ENCODE results near the gene NAT8L. TPM values are rescaled to one million over a fixed set of nuclear protein-coding genes. Genes with fewer than 3 reads are reported as not detected.

The NAT8L gene
- polyA plus RNA-seq, 3 donors: 0.01 TPM; not detected in 2

- 94% methylated on average over 10 of the region's 11 CpGs for WGBS (ENCODE audit: insufficient coverage)
- Mint-ChIP-seq H3K27me3 (ENCODE audit: low read depth in 3 of 3) (peaks cover 16 to 43% (median 21%) of the 10 kb centered on the region in 3 donors), H3K27ac (no peak overlapping the region), H3K4me3 (no peak overlapping the region), H3K9me3 (peaks cover 0 to 8% (median under 1%) of the 10 kb centered on the region in 7 donors), H3K36me3 (no peaks in the 10 kb centered on the region), H3K4me1 (peaks cover 2% of the 10 kb centered on the region)
- H3K27ac ChIP-seq (ENCODE audit: low read depth in 1 of 2, low read length in 2 of 2): no peak overlapping the region
- no peak overlapping the region for H3K4me2 ChIP-seq (replicated peaks; ENCODE audit: extremely low read depth, low read length, poor library complexity, severe bottlenecking)
- peaks cover 0 to 4% of the 10 kb centered on the region in 2 donors for H3K9me3 ChIP-seq (replicated peaks in 1 of 2; ENCODE audit: control insufficient read depth in 1 of 2, insufficient read depth in 1 of 2, low read length in 2 of 2)
- no peaks in the 10 kb centered on the region for H3K36me3 ChIP-seq (replicated peaks in 1 of 2; ENCODE audit: control insufficient read depth in 1 of 2, insufficient read depth in 2 of 2, low read length in 2 of 2)
- TF ChIP-seq CTCF (IDR thresholded peaks at IDR 0.05): no peak
- H3K79me2 ChIP-seq (ENCODE audit: insufficient read depth, low read length): no peaks in the 10 kb centered on the region
- intact Hi-C loops (cut with micrococcal nuclease): no loop called here
- H2AFZ ChIP-seq (ENCODE audit: insufficient read depth, low read depth, low read length, poor library complexity, severe bottlenecking): no peak overlapping the region
- H3K27me3 ChIP-seq (ENCODE audit: control insufficient read depth in 2 of 2, insufficient read depth in 2 of 2, low read length in 2 of 2): peaks cover 12 to 25% of the 10 kb centered on the region in 2 donors
- no peak for DNase-seq
- no peak overlapping the region for H3K4me3 ChIP-seq (replicated peaks in 1 of 3; ENCODE audit: low read depth in 2 of 3, low read length in 3 of 3)
- H3K4me1 ChIP-seq (ENCODE audit: control insufficient read depth in 1 of 2, insufficient read depth in 2 of 2, low read length in 2 of 2): peaks cover 3 to 13% of the 10 kb centered on the region in 2 donors
- no peak overlapping the region for H3K9ac ChIP-seq (ENCODE audit: insufficient read depth, low read length, poor library complexity, severe bottlenecking)
- H4K20me1 ChIP-seq (ENCODE audit: insufficient read depth, low read length): no peaks in the 10 kb centered on the region
Measured at GRCh38 chr4:2062168-2062807, 3.2 kb downstream of the NAT8L start.

DNA sequence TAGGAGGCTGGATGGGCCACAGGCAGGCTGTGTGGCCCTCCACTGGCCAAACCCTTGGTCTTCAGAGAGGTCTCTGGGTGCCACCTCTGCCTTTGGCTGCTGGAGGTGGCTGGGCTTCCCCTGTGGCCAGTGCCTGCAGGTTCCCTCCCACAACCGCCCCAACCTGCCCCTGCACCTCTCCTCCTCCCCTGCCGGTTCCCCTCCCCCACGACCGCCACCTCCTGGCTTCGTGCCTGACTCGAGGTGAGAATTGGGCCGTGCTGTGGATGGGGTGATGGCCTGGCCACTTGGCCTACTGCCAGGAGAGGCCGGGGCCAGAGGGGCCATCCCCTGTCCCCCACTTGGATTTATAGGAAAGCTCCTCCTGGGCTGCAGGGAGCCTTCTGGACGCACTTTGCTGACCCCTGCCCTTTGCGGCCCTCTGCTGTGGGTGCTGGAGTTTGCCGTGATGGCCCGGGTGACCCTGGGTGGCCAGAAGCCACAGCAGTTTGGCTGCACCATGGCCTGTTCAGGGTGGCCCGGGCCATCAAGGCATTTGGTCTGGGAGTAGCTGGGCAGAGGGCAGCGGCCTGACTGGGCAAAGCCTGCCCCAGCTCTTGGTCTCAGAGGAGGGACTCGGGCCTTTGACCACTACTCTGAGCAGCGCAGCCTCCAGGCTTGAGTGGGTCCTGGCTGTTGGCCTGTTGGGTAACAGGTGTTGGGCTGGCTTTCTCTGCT is 3.8 kb downstream of the NAT8L start:
- Histone ChIP-seq H3K79me2 (ENCODE audit: insufficient read depth, low read length) (no peaks in the 10 kb centered on the region), H3K27ac (ENCODE audit: low read depth in 1 of 2, low read length in 2 of 2) (no peak overlapping the region), H3K9ac (ENCODE audit: insufficient read depth, low read length, poor library complexity, severe bottlenecking) (no peak overlapping the region), H3K4me1 (ENCODE audit: control insufficient read depth in 1 of 2, insufficient read depth in 2 of 2, low read length in 2 of 2) (peaks cover 3 to 13% of the 10 kb centered on the region in 2 donors), H2AFZ (ENCODE audit: insufficient read depth, low read depth, low read length, poor library complexity, severe bottlenecking) (no peak overlapping the region), H4K20me1 (ENCODE audit: insufficient read depth, low read length) (no peaks in the 10 kb centered on the region), H3K27me3 (ENCODE audit: control insufficient read depth in 2 of 2, insufficient read depth in 2 of 2, low read length in 2 of 2) (peaks cover 7 to 18% of the 10 kb centered on the region in 2 donors), H3K4me3 (replicated peaks in 1 of 3; ENCODE audit: low read depth in 2 of 3, low read length in 3 of 3) (no peak overlapping the region), H3K9me3 (replicated peaks in 1 of 2; ENCODE audit: control insufficient read depth in 1 of 2, insufficient read depth in 1 of 2, low read length in 2 of 2) (no peaks in the 10 kb centered on the region), H3K36me3 (replicated peaks in 1 of 2; ENCODE audit: control insufficient read depth in 1 of 2, insufficient read depth in 2 of 2, low read length in 2 of 2) (no peaks in the 10 kb centered on the region), H3K4me2 (replicated peaks; ENCODE audit: extremely low read depth, low read length, poor library complexity, severe bottlenecking) (no peak overlapping the region)
- 98% methylated on average over 9 of the region's 16 CpGs for WGBS (ENCODE audit: insufficient coverage)
- Mint-ChIP-seq H3K27ac (no peak overlapping the region), H3K36me3 (no peaks in the 10 kb centered on the region), H3K4me3 (no peak overlapping the region), H3K27me3 (ENCODE audit: low read depth in 3 of 3) (peaks cover 10 to 36% (median 16%) of the 10 kb centered on the region in 3 donors), H3K4me1 (no peaks in the 10 kb centered on the region), H3K9me3 (peaks cover 0 to 4% (median 0%) of the 10 kb centered on the region in 7 donors)
- DNase-seq: no peak
- no peak for TF ChIP-seq CTCF (IDR thresholded peaks at IDR 0.05)
- intact Hi-C loops (cut with micrococcal nuclease): no loop called here
